Measurements from ENCODE around the gene PDE4B. TPM values are rescaled to one million over a fixed set of nuclear protein-coding genes. Genes with fewer than 3 reads are reported as not detected.
A peak's percentile ranks its signal among the peaks of the same experiment; 100 is the strongest.

Gene PDE4B
- total RNA-seq, 1 experiment from 2014 or later = 1.4 TPM

GRCh38 chr1:66294707-66295370, 502.1 kb downstream of the PDE4B start:
- Histone ChIP-seq H3K4me3 (ENCODE audit: low read length) (no peak overlapping the region), H3K9me3 (ENCODE audit: low read length) (no peaks in the 10 kb centered on the region), H3K9ac (ENCODE audit: low read length) (peak overlapping the region; percentile 88), H4K20me1 (ENCODE audit: low read length) (no peaks in the 10 kb centered on the region), H2AFZ (ENCODE audit: low read length) (0 out of 2 replicates have a peak overlapping the region, but pooled peaks have one; percentile 4), H3F3A (ENCODE audit: low read length, unreplicated experiment) (peaks cover 4% of the 10 kb centered on the region), H3K27ac (ENCODE audit: low read length) (peak overlapping the region; percentile 95), H3K4me1 (ENCODE audit: insufficient read depth, low read length) (peaks cover 62% of the 10 kb centered on the region), H3K27me3 (ENCODE audit: low read length) (no peaks in the 10 kb centered on the region), H3K4me2 (ENCODE audit: low read length) (peak overlapping the region; percentile 42), H3K79me2 (ENCODE audit: low read length) (no peaks in the 10 kb centered on the region), H3K36me3 (ENCODE audit: low read depth, low read length) (no peaks in the 10 kb centered on the region), H3K9me2 (replicated peaks; ENCODE audit: low read length) (no peaks in the 10 kb centered on the region)
- DNase-seq = peak; percentile 85
- ChIA-PET CTCF (interaction anchor here (0.7 to 0.9 kb wide), 2 partner anchors 152 to 713 kb away, joined by 5 read pairs; no protein-coding TSS in a partner anchor), POLR2A (ENCODE audit: unreplicated experiment) (interaction anchor here (0.5 kb wide), 1 partner anchor 48 kb away, joined by 3 read pairs; no protein-coding TSS in a partner anchor)
- no TSS peak for BruUV-seq (replicated peaks)
- intact Hi-C loops (cut with micrococcal nuclease) = loop anchor here (2.0 to 5.0 kb wide), 2 partner anchors 38 to 57 kb away; no protein-coding TSS in a partner anchor
- no peak for TF ChIP-seq EZH2 (IDR thresholded peaks at IDR 0.05; ENCODE audit: low read length, unreplicated experiment)
- TF ChIP-seq, protein P1, sequence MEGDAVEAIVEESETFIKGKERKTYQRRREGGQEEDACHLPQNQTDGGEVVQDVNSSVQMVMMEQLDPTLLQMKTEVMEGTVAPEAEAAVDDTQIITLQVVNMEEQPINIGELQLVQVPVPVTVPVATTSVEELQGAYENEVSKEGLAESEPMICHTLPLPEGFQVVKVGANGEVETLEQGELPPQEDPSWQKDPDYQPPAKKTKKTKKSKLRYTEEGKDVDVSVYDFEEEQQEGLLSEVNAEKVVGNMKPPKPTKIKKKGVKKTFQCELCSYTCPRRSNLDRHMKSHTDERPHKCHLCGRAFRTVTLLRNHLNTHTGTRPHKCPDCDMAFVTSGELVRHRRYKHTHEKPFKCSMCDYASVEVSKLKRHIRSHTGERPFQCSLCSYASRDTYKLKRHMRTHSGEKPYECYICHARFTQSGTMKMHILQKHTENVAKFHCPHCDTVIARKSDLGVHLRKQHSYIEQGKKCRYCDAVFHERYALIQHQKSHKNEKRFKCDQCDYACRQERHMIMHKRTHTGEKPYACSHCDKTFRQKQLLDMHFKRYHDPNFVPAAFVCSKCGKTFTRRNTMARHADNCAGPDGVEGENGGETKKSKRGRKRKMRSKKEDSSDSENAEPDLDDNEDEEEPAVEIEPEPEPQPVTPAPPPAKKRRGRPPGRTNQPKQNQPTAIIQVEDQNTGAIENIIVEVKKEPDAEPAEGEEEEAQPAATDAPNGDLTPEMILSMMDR (conservative IDR thresholded peaks at IDR 0.05; ENCODE audit: low read depth, low read length) = no peak
- no peak for TF ChIP-seq EZH2phosphoT487 (IDR thresholded peaks at IDR 0.05; ENCODE audit: borderline replicate concordance, low read length)
- ATAC-seq = peak; percentile 65

- H3K4me3 ChIP-seq (ENCODE audit: low read length) = no peak overlapping the region
- no peaks in the 10 kb centered on the region for H3K9me3 ChIP-seq (ENCODE audit: low read length)
- peak overlapping the region; percentile 88 for H3K9ac ChIP-seq (ENCODE audit: low read length)
- no peak overlapping the region for H2AFZ ChIP-seq (ENCODE audit: low read length)
- H3K27me3 ChIP-seq (ENCODE audit: low read length) = no peaks in the 10 kb centered on the region
- no peaks in the 10 kb centered on the region for H3K9me2 ChIP-seq (replicated peaks; ENCODE audit: low read length)
- peak overlapping the region; percentile 42 for H3K4me2 ChIP-seq (ENCODE audit: low read length)
- peaks cover 55% of the 10 kb centered on the region for H3K4me1 ChIP-seq (ENCODE audit: insufficient read depth, low read length)
- H3K36me3 ChIP-seq (ENCODE audit: low read depth, low read length) = no peaks in the 10 kb centered on the region
- intact Hi-C loops (cut with micrococcal nuclease) = loop anchor here (2.0 kb wide), 1 partner anchor 37 kb away; no protein-coding TSS in a partner anchor
- no peak for ATAC-seq
- H4K20me1 ChIP-seq (ENCODE audit: low read length) = no peaks in the 10 kb centered on the region
- CTCF ChIA-PET = no interaction called here
- no peak for DNase-seq
- BruUV-seq (replicated peaks) = no TSS peak
- peak overlapping the region; percentile 95 for H3K27ac ChIP-seq (ENCODE audit: low read length)
- POLR2A ChIA-PET (ENCODE audit: unreplicated experiment) = no interaction called here
- TF ChIP-seq, protein P1 (conservative IDR thresholded peaks at IDR 0.05; ENCODE audit: low read depth, low read length) = no peak
- TF ChIP-seq EZH2 (IDR thresholded peaks at IDR 0.05; ENCODE audit: low read length, unreplicated experiment) (no peak), EZH2phosphoT487 (IDR thresholded peaks at IDR 0.05; ENCODE audit: borderline replicate concordance, low read length) (no peak)
- no peaks in the 10 kb centered on the region for H3K79me2 ChIP-seq (ENCODE audit: low read length)
- peaks cover 4% of the 10 kb centered on the region for H3F3A ChIP-seq (ENCODE audit: low read length, unreplicated experiment)
These were observed 503.1 kb downstream of the PDE4B start for GRCh38 chr1:66295803-66296202.

GRCh38 chr1:66296370-66296769, 503.7 kb downstream of the PDE4B start:
- no peaks in the 10 kb centered on the region for H4K20me1 ChIP-seq (ENCODE audit: low read length)
- CTCF ChIA-PET = no interaction called here
- no peaks in the 10 kb centered on the region for H3K9me2 ChIP-seq (replicated peaks; ENCODE audit: low read length)
- no peak overlapping the region for H3K4me3 ChIP-seq (ENCODE audit: low read length)
- H3F3A ChIP-seq (ENCODE audit: low read length, unreplicated experiment) = peaks cover 4% of the 10 kb centered on the region
- ATAC-seq = no peak
- no peaks in the 10 kb centered on the region for H3K36me3 ChIP-seq (ENCODE audit: low read depth, low read length)
- H3K9me3 ChIP-seq (ENCODE audit: low read length) = no peaks in the 10 kb centered on the region
- POLR2A ChIA-PET (ENCODE audit: unreplicated experiment) = no interaction called here
- no TSS peak for BruUV-seq (replicated peaks)
- H3K9ac ChIP-seq (ENCODE audit: low read length) = no peak overlapping the region
- no peaks in the 10 kb centered on the region for H3K79me2 ChIP-seq (ENCODE audit: low read length)
- peak overlapping the region; percentile 95; the same call in 1 of the 2 replicates for H3K27ac ChIP-seq (ENCODE audit: low read length)
- H3K27me3 ChIP-seq (ENCODE audit: low read length) = no peaks in the 10 kb centered on the region
- H3K4me1 ChIP-seq (ENCODE audit: insufficient read depth, low read length) = peaks cover 49% of the 10 kb centered on the region
- intact Hi-C loops (cut with micrococcal nuclease) = no loop called here
- TF ChIP-seq, protein P1 (conservative IDR thresholded peaks at IDR 0.05; ENCODE audit: low read depth, low read length) = no peak
- no peak for TF ChIP-seq EZH2phosphoT487 (IDR thresholded peaks at IDR 0.05; ENCODE audit: borderline replicate concordance, low read length)
- no peak for TF ChIP-seq EZH2 (IDR thresholded peaks at IDR 0.05; ENCODE audit: low read length, unreplicated experiment)
- H3K4me2 ChIP-seq (ENCODE audit: low read length) = no peak overlapping the region
- no peak for DNase-seq
- no peak overlapping the region for H2AFZ ChIP-seq (ENCODE audit: low read length)

All from PC-3 (cell line).